GDM1 (cell line): ENCODE measurements around the gene PIP5K1C.
A peak's percentile ranks its signal among the peaks of the same experiment; 100 is the strongest.
"Not testable (repeated sequence)": the region's sequence is repeated elsewhere in the genome, so short reads cannot be mapped to it uniquely, and the experiment has no call there.

ENCODE experiments used
- DNase-seq: peaks from one replicate; lab custom pipeline; 2025; lab: John Stamatoyannopoulos, UW

The PIP5K1C gene

GRCh38 chr19:3673506-3674439, 26.5 kb downstream of the PIP5K1C start:
- no peak for DNase-seq

GRCh38 chr19:3672993-3673392, 27.3 kb downstream of the PIP5K1C start:
- no peak for DNase-seq

GRCh38 chr19:3672575-3672948, 27.7 kb downstream of the PIP5K1C start:
- DNase-seq = no peak

- no peak for DNase-seq
Measured at GRCh38 chr19:3671680-3672574, 28.3 kb downstream of the PIP5K1C start.

- no peak for DNase-seq
Measured at GRCh38 chr19:3670796-3671679, 29.2 kb downstream of the PIP5K1C start.

GRCh38 chr19:3669947-3670795, 30.1 kb downstream of the PIP5K1C start:
- DNase-seq = no peak

GRCh38 chr19:3669082-3669946, 31.0 kb downstream of the PIP5K1C start:
- DNase-seq = no peak

GRCh38 chr19:3668331-3669081, 31.8 kb downstream of the PIP5K1C start:
- no peak for DNase-seq

GRCh38 chr19:3667766-3668165, 32.5 kb downstream of the PIP5K1C start:
- no peak for DNase-seq

GRCh38 chr19:3667037-3667638, 33.1 kb downstream of the PIP5K1C start:
- DNase-seq = no peak

GRCh38 chr19:3666545-3666856, 33.8 kb downstream of the PIP5K1C start:
- not testable (repeated sequence) for DNase-seq

GRCh38 chr19:3665681-3666544, 34.4 kb downstream of the PIP5K1C start:
- peak; percentile 19 for DNase-seq

- no peak for DNase-seq
Measured at GRCh38 chr19:3664879-3665642, 35.2 kb downstream of the PIP5K1C start.

- DNase-seq = no peak
Measured at GRCh38 chr19:3663838-3664237, 36.4 kb downstream of the PIP5K1C start.

GRCh38 chr19:3661284-3662238, 38.7 kb downstream of the PIP5K1C start:
- DNase-seq = no peak
